GM19043 (cell line): Measurements from ENCODE around the gene RGL2.
"Not testable (repeated sequence)": the region's sequence is repeated elsewhere in the genome, so short reads cannot be mapped to it uniquely, and the experiment has no call there.

Experiments
- ATAC-seq: cut with Tn5 transposase; IDR thresholded peaks from one replicate; pipeline ENCODE4 v1.9.1; 2021; ENCODE audit warnings: low read depth; ENCODE audit not compliant: unreplicated experiment

RGL2 gene

GRCh38 chr6:33294086-33294823 lies 4.5 kb downstream of the RGL2 start:
- ATAC-seq, result no peak

- no peak for ATAC-seq
Observed at GRCh38 chr6:33292996-33293682, 5.6 kb downstream of the RGL2 start.

- no peak for ATAC-seq
Observed at GRCh38 chr6:33290459-33290858, 8.3 kb downstream of the RGL2 start.

GRCh38 chr6:33289784-33290315 lies 8.9 kb downstream of the RGL2 start:
- no peak for ATAC-seq

- peak; percentile 77 for ATAC-seq
Observed at GRCh38 chr6:33288921-33289783, 9.6 kb downstream of the RGL2 start, which contains the start of the genes PFDN6 and WDR46. PFDN6 (plus strand) TSS chr6:33289601; CDS start chr6:33289857, 256 bp downstream. WDR46 (minus strand) TSS chr6:33289239; CDS start chr6:33289170, 69 bp downstream.

GRCh38 chr6:33288141-33288920 lies 10.4 kb downstream of the RGL2 start:
- no peak for ATAC-seq

- no peak for ATAC-seq
Observed at GRCh38 chr6:33286946-33287914, 11.5 kb downstream of the RGL2 start.

GRCh38 chr6:33285214-33285613 lies 13.5 kb downstream of the RGL2 start:
- ATAC-seq, result not testable (repeated sequence)

- ATAC-seq, result no peak
Observed at GRCh38 chr6:33280539-33280938, 18.2 kb downstream of the RGL2 start.

GRCh38 chr6:33279971-33280511 lies 18.7 kb downstream of the RGL2 start:
- no peak for ATAC-seq

GRCh38 chr6:33279257-33279695 lies 19.5 kb downstream of the RGL2 start:
- no peak for ATAC-seq

- ATAC-seq, result no peak
Observed at GRCh38 chr6:33278810-33279209, 19.9 kb downstream of the RGL2 start.

- ATAC-seq, result no peak
Observed at GRCh38 chr6:33278392-33278741, 20.4 kb downstream of the RGL2 start.

- no peak for ATAC-seq
Observed at GRCh38 chr6:33277663-33278391, 20.9 kb downstream of the RGL2 start.

GRCh38 chr6:33276864-33277662 lies 21.7 kb downstream of the RGL2 start, which contains the start of gene B3GALT4:
B3GALT4 (plus strand) TSS chr6:33277123; CDS start chr6:33277420, 297 bp downstream.
- ATAC-seq, result peak; percentile 51

- no peak for ATAC-seq
Observed at GRCh38 chr6:33276581-33276863, 22.2 kb downstream of the RGL2 start.
